GM19043 (cell line): ENCODE measurements around the gene APOA5.
"Not testable (repeated sequence)": the region's sequence is repeated elsewhere in the genome, so short reads cannot be mapped to it uniquely, and the experiment has no call there.

Experiments used
- ATAC-seq: cut with Tn5 transposase; IDR thresholded peaks from one replicate; pipeline ENCODE4 v1.9.1; 2021; ENCODE audit warnings: low read depth; ENCODE audit not compliant: unreplicated experiment

Gene APOA5

GRCh38 chr11:116801662-116802061 lies 10.0 kb upstream of the APOA5 start:
- not testable (repeated sequence) for ATAC-seq

GRCh38 chr11:116800610-116801009 lies 8.9 kb upstream of the APOA5 start:
- ATAC-seq = no peak

DNA sequence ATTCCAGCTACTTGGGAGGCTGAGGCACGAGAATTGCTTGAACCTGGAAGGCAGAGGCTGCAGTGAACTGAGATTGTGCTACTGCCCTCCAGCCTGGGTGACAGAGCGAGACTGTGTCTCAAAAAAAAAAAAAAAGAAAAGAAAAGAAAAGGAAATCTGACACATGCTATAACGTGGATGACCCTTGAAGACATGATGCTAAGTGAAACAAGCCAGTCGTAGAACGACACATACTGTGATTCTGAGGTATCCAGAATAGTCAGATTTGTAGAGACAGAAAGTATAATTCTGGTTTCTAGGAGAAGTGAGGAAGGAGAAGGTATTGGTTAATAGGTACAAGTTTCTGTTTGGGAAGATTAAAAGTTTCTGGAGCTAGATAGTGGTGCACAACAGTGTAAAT lies 6.7 kb upstream of the APOA5 start:
- ATAC-seq = no peak

- no peak for ATAC-seq
Observed at GRCh38 chr11:116797816-116798215, 6.1 kb upstream of the APOA5 start.

- no peak for ATAC-seq
Observed at GRCh38 chr11:116796548-116796947, 4.9 kb upstream of the APOA5 start.

- no peak for ATAC-seq
Observed at GRCh38 chr11:116794851-116795250, 3.2 kb upstream of the APOA5 start.

- no peak for ATAC-seq
Observed at GRCh38 chr11:116793772-116794097, 2.1 kb upstream of the APOA5 start.

- no peak for ATAC-seq
Observed at GRCh38 chr11:116792869-116793771, 1.4 kb upstream of the APOA5 start.

DNA sequence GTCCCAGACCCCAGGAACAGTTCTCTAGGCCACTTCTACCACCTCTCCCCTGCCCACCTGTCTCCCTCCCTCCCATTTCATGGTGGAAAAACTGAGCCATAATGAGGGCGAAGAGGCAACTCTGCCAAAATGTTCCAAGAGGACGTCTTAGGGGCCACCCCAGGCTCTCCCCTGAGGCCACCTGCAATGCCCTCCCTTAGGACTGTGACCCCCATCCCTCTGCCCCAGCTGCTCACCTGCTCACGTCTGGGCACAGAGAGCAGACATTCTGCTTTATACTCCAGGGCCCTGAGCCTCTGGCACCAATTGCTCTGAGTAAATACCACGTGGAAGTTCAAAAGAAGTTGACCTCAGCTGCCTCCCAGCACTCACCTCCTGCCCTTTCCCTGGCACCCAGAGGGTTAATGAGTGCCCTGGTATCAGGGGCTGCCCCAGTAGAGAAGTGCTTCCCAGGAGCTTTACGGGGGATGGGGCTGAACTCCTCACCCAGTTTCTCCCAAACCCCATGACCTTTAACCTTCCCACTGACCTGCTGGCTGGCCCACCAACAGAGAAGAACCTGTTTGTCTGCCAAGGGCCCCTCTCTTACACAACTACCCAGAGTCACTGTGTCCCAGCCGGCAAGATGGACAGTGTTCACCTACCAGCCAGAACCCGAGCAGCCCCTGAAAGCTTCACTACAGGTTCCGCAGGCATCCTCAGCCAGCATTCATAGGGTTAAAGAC lies 627 bp upstream of the APOA5 start:
- no peak for ATAC-seq

GRCh38 chr11:116791002-116791812 lies 472 bp downstream of the APOA5 start:
- ATAC-seq = no peak

DNA sequence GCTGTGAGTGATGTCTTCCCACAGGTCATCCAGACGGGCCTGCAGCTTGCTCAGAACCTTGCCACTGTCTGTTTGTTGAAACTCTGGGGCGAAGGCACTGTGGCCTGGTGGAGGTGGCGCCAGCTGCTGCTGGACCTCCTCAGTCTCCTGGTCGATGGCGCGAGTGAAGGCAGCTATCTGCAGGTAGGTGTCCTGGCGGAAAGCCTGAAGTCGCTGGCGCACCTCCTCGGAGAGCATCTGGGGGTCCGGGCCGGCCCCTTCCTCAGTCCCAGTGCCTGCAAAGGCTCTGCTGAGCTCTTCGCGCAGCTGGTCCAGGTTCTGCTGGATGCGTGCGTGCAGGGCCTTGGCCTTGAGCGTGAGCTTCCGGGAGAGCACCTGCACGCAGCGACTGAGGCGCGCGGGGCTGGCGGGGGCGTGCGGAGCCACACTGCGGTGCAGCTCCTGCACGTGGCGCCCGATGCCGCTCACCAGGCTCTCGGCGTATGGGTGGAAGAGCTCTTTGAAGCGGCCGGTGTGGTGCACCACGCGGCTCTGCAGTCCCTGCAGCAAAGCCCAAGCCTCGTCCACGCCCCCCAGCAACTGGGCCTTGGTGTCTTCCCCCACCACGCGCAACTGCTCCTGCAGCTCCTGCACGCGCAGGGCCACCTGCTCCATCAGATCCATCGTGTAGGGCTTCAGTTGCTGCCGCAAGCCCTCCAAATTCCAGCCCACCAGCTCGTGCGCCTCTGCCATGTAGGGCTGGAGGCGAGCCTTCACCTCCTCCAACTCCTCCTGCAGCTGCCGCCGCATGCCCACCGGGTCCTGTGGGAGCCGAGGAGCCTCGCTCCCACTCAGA lies 1.3 kb downstream of the APOA5 start:
- no peak for ATAC-seq

GRCh38 chr11:116788975-116789374 lies 2.7 kb downstream of the APOA5 start:
- no peak for ATAC-seq

DNA sequence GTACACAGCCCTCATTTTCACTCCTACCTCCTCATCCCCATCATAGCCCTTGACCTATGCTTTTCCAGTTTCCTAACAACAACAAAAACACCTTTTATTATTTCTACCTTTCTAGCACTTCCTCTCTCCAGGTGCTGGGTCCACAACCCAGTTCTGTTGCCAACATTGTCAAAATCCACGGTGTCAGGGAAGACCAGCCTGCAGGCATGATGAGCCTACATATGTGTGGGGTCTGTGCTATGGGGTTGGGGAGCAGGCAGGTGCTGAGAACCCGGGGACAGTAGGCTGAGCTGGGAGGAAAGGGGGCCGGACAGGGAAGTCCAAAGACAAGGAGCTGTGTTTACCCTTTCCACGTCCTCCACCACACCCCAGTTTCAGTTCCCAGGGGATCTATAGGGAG lies 3.1 kb downstream of the APOA5 start:
- ATAC-seq = no peak

- ATAC-seq = peak; percentile 84
Observed at GRCh38 chr11:116787786-116788486, 3.7 kb downstream of the APOA5 start, which contains the start of gene ZPR1. Gene ZPR1 (minus strand): TSS chr11:116788023. CDS start chr11:116787990, 33 bp downstream.

GRCh38 chr11:116787436-116787785 lies 4.3 kb downstream of the APOA5 start:
- peak; percentile 18 for ATAC-seq

GRCh38 chr11:116786966-116787365 lies 4.7 kb downstream of the APOA5 start:
- no peak for ATAC-seq

DNA sequence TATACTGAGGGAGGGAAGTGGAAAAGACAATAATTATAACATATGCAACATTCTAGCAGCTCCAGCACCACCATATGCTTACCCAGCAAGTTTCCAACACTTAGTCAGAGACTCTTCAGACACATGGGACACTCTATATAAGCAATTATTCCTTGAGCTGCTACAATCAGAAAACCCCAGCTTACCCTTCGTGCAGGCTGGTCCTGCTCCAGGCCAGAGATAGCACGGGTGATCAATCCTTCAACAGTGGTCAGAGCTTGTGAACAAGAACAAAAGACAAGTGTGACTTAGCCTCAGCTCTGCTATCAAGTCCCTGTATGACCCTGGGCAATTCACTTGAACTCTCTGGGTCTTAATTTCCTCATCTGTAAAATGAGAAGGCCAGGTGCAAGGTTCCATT lies 5.4 kb downstream of the APOA5 start:
- ATAC-seq = no peak

DNA sequence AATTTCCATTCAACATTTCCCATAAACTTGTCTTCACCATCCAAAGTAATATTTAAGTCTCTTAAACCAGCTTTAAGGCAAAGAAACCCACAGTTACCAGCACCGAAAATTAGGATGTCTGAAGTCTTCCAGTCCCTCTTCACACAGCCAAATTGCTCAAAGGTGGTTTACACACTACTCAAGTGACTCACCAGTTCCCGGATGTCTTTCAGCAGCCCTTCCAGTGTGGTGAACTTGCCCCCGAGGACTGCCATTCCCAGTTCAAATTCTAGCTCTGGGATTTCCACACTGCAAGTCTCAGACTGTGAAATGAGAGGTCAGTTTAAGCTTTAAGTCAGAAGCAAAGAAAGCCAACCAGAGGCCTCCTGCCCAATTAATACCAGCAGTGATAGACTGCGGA lies 9.0 kb downstream of the APOA5 start:
- ATAC-seq = no peak

- no peak for ATAC-seq
Observed at GRCh38 chr11:116778556-116778955, 13.1 kb downstream of the APOA5 start.

- ATAC-seq = no peak
Observed at GRCh38 chr11:116777056-116777455, 14.6 kb downstream of the APOA5 start.
